ENCODE measurements around the gene SLC39A6. TPM values are rescaled to one million over a fixed set of nuclear protein-coding genes. Genes with fewer than 3 reads are reported as not detected.
"Not testable (repeated sequence)": the region's sequence is repeated elsewhere in the genome, so short reads cannot be mapped to it uniquely, and the experiment has no call there.

SLC39A6 gene, protein sequence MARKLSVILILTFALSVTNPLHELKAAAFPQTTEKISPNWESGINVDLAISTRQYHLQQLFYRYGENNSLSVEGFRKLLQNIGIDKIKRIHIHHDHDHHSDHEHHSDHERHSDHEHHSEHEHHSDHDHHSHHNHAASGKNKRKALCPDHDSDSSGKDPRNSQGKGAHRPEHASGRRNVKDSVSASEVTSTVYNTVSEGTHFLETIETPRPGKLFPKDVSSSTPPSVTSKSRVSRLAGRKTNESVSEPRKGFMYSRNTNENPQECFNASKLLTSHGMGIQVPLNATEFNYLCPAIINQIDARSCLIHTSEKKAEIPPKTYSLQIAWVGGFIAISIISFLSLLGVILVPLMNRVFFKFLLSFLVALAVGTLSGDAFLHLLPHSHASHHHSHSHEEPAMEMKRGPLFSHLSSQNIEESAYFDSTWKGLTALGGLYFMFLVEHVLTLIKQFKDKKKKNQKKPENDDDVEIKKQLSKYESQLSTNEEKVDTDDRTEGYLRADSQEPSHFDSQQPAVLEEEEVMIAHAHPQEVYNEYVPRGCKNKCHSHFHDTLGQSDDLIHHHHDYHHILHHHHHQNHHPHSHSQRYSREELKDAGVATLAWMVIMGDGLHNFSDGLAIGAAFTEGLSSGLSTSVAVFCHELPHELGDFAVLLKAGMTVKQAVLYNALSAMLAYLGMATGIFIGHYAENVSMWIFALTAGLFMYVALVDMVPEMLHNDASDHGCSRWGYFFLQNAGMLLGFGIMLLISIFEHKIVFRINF
- total RNA-seq = 13.7 TPM
- 10 to 100 TPM; 22.3 to 25.9 (median 24.5) TPM for polyA plus RNA-seq

DNA sequence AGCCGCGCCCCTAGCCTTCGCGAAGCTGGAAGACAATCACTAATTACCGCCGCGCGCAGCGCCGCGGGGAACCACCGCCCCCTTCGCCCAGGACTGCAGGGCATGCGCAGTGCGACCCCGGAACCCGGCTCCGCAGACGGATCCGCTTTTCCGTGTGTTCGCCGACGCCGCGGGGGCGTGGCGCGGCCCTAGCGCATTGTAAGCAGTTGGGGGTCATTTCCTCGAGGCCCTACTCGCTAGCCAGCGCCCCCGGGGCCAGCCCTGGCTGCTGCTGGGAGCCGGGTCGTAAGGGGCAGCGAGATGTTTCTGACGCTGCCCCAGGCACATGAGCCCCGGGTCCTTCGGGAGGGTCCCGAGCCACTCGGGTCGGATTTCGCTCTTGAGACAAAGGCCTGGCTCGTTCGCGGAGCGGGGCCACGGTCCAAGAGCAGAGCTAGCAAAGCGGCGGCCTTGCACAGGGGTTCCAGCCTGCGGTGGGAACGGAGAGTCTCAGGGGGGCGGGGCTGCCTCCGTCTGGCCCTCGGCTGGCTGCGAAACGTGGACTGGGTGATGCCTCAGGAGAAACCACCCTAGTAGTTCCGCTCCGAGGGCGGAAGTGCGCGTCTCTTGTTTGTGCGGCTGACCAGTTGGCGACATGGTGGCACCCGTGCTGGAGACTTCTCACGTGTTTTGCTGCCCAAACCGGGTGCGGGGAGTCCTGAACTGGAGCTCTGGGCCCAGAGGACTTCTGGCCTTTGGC, at the start of gene SLC39A6, which contains the start of gene ELP2:
TSS of gene SLC39A6 (minus strand) at position 41 of the 739 bp plus-strand sequence. CDS start 2,333 bp downstream, outside the sequence.
TSS of gene ELP2 (plus strand) at position 600 of the 739 bp plus-strand sequence. CDS start at position 635, 35 bp downstream.
- ATAC-seq (ENCODE audit: low read depth in 2 of 2) = peak; percentile 90
- Mint-ChIP-seq H3K36me3 (peaks cover 16% of the 10 kb centered on the region), H3K4me3 (peak within 1 kb of the TSS; percentile 97 to 99 (median 98)), H3K27ac (peak within 1 kb of the TSS; percentile 93 to 98 (median 98)), H3K9me3 (no peaks in the 10 kb centered on the region), H3K4me1 (peaks cover 33 to 71% (median 51%) of the 10 kb centered on the region in 4 donors), H3K27me3 (no peaks in the 10 kb centered on the region)
- Histone ChIP-seq H3K9me3 (ENCODE audit: control insufficient read depth in 2 of 2, low read length in 2 of 2) (no peaks in the 10 kb centered on the region), H3K4me3 (ENCODE audit: low read depth, low read length) (peak within 1 kb of the TSS; percentile 98), H3K27ac (ENCODE audit: insufficient read depth, low read length, poor library complexity, severe bottlenecking) (peak within 1 kb of the TSS; percentile 99), H3K4me1 (ENCODE audit: control insufficient read depth, insufficient read depth, low read length, poor library complexity, severe bottlenecking) (peaks cover 53% of the 10 kb centered on the region), H3K27me3 (ENCODE audit: control insufficient read depth, insufficient read depth, low read length) (no peaks in the 10 kb centered on the region), H3K36me3 (ENCODE audit: control insufficient read depth, insufficient read depth, low read length) (peaks cover 10% of the 10 kb centered on the region)
- peak; percentile 92 to 97 (median 96) for DNase-seq

DNA sequence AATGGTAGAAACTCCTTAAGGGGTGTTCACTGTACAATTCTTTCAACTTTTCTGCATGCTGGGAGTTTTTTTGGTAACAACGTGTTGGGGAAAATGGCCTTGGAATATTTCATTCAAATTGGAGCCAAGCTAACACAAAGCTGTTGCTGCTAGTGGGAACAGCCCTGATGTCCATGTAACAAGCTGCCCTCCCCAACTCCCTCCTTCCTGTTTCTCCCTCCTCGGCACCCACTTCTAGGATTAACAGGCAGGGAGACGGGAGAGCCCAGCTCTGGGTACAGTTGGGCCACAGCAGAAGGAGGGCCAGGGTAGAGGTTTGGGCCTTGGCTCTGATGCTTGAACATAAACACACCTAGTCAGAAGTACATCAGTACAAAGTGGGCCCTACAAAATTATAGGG, 48.8 kb upstream of the SLC39A6 start:
- Histone ChIP-seq H3K27ac (ENCODE audit: insufficient read depth, low read length, poor library complexity, severe bottlenecking) (no peak overlapping the region), H3K27me3 (ENCODE audit: control insufficient read depth, insufficient read depth, low read length) (no peaks in the 10 kb centered on the region), H3K4me3 (ENCODE audit: low read depth, low read length) (no peak overlapping the region), H3K9me3 (ENCODE audit: control insufficient read depth in 2 of 2, low read length in 2 of 2) (no peaks in the 10 kb centered on the region), H3K4me1 (ENCODE audit: control insufficient read depth, insufficient read depth, low read length, poor library complexity, severe bottlenecking) (no peaks in the 10 kb centered on the region), H3K36me3 (ENCODE audit: control insufficient read depth, insufficient read depth, low read length) (peaks cover 34% of the 10 kb centered on the region)
- peak overlapping the region in 1 of 3 donors; percentile 65 for H3K27ac Mint-ChIP-seq
- peaks cover 30% of the 10 kb centered on the region for H3K36me3 Mint-ChIP-seq
- no peak overlapping the region for H3K4me3 Mint-ChIP-seq
- DNase-seq (no peak), ATAC-seq (ENCODE audit: low read depth in 2 of 2) (no peak)
- no peaks in the 10 kb centered on the region for H3K27me3 Mint-ChIP-seq
- peaks cover 0 to 3% (median 0%) of the 10 kb centered on the region in 7 donors for H3K9me3 Mint-ChIP-seq
- H3K4me1 Mint-ChIP-seq = peaks cover 0 to 14% (median 9%) of the 10 kb centered on the region in 4 donors

DNA sequence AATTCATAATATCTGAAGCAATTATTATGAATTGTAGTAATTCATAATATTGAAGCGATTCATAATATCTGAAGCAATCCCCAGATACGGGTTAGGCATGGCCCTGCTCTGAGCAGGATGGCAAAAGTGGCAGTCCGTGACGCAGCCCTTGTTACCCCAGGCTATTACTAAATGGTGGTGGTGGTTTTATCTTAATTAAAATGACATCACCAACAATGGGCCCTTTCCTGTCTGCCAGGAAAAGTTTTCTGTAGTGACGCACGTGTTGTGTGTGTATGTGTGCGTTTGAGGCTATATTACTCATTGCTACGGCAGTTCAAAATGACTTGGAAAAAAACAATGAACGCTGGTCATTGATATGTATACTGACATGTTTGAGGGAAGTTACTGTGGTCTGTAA, 47.6 kb upstream of the SLC39A6 start:
- Mint-ChIP-seq H3K27ac (peak overlapping the region in 1 of 3 donors; percentile 16), H3K9me3 (peaks cover 0 to 1% (median 0%) of the 10 kb centered on the region in 7 donors), H3K4me1 (peaks cover 0 to 14% (median 9%) of the 10 kb centered on the region in 4 donors), H3K4me3 (no peak overlapping the region), H3K27me3 (no peaks in the 10 kb centered on the region), H3K36me3 (peaks cover 34% of the 10 kb centered on the region)
- Histone ChIP-seq H3K4me1 (ENCODE audit: control insufficient read depth, insufficient read depth, low read length, poor library complexity, severe bottlenecking) (no peaks in the 10 kb centered on the region), H3K27me3 (ENCODE audit: control insufficient read depth, insufficient read depth, low read length) (no peaks in the 10 kb centered on the region), H3K9me3 (ENCODE audit: control insufficient read depth in 2 of 2, low read length in 2 of 2) (no peaks in the 10 kb centered on the region), H3K27ac (ENCODE audit: insufficient read depth, low read length, poor library complexity, severe bottlenecking) (no peak overlapping the region), H3K36me3 (ENCODE audit: control insufficient read depth, insufficient read depth, low read length) (peaks cover 46% of the 10 kb centered on the region), H3K4me3 (ENCODE audit: low read depth, low read length) (no peak overlapping the region)
- ATAC-seq (ENCODE audit: low read depth in 2 of 2) (no peak), DNase-seq (no peak)

DNA sequence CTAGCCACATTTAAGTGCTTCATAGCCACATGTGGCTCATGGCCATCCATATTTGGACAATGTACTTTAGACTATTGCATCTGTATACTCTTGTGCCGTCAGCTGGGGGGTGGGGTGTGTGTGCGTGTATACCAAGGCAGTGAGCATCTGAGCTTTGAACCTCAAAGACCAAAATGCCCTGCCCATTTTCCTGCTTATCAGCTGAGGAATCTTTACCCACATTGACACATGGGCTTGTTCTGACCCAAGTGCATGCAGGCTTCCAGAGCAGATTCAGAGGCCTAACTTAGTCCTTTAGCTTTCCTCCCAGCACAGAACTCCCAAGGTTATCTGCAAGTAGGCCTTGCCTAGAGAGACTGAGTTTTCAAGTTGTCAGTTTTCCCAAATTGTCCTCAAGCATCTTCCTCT, 47.0 kb upstream of the SLC39A6 start:
- H3K4me3 ChIP-seq (ENCODE audit: low read depth, low read length) = no peak overlapping the region
- no peaks in the 10 kb centered on the region for H3K27me3 Mint-ChIP-seq
- H3K27ac ChIP-seq (ENCODE audit: insufficient read depth, low read length, poor library complexity, severe bottlenecking) = no peak overlapping the region
- H3K9me3 Mint-ChIP-seq = peaks cover 0 to 1% (median 0%) of the 10 kb centered on the region in 7 donors
- no peaks in the 10 kb centered on the region for H3K27me3 ChIP-seq (ENCODE audit: control insufficient read depth, insufficient read depth, low read length)
- no peak for DNase-seq
- peak overlapping the region in 2 of 3 donors; percentile 42 to 74 for H3K27ac Mint-ChIP-seq
- H3K36me3 Mint-ChIP-seq = peaks cover 34% of the 10 kb centered on the region
- H3K4me3 Mint-ChIP-seq = no peak overlapping the region
- ATAC-seq (ENCODE audit: low read depth in 2 of 2) = no peak
- H3K4me1 ChIP-seq (ENCODE audit: control insufficient read depth, insufficient read depth, low read length, poor library complexity, severe bottlenecking) = no peaks in the 10 kb centered on the region
- H3K9me3 ChIP-seq (ENCODE audit: control insufficient read depth in 2 of 2, low read length in 2 of 2) = no peaks in the 10 kb centered on the region
- H3K4me1 Mint-ChIP-seq = peaks cover 0 to 14% (median 9%) of the 10 kb centered on the region in 4 donors
- peaks cover 52% of the 10 kb centered on the region for H3K36me3 ChIP-seq (ENCODE audit: control insufficient read depth, insufficient read depth, low read length)

DNA sequence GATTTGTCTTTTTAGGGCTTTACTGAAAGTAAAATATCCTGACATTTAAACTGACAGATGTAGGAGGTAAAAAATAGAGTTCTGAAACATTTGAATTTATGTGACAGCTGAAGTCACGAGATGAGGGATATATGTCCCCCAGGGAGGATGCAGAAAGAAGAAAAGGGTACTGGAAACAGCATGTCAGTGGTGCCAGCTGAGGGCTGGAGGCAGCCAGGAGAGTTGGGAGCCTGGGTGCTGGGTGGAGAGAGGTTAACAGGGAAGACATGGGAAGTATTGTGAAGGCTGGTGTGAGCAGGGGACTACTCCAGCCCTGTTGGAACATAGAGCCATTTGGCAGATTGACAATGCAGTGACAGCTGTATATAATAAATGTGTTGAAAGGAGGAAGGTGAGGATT, 46.3 kb upstream of the SLC39A6 start:
- Histone ChIP-seq H3K4me1 (ENCODE audit: control insufficient read depth, insufficient read depth, low read length, poor library complexity, severe bottlenecking) (no peaks in the 10 kb centered on the region), H3K9me3 (ENCODE audit: control insufficient read depth in 2 of 2, low read length in 2 of 2) (no peaks in the 10 kb centered on the region), H3K4me3 (ENCODE audit: low read depth, low read length) (no peak overlapping the region), H3K27ac (ENCODE audit: insufficient read depth, low read length, poor library complexity, severe bottlenecking) (no peak overlapping the region), H3K27me3 (ENCODE audit: control insufficient read depth, insufficient read depth, low read length) (no peaks in the 10 kb centered on the region), H3K36me3 (ENCODE audit: control insufficient read depth, insufficient read depth, low read length) (peaks cover 59% of the 10 kb centered on the region)
- Mint-ChIP-seq H3K9me3 (peaks cover 0 to 1% (median 0%) of the 10 kb centered on the region in 7 donors), H3K4me1 (peaks cover 0 to 13% (median 9%) of the 10 kb centered on the region in 4 donors), H3K27ac (peak overlapping the region; percentile 39 to 74 (median 74)), H3K36me3 (peaks cover 39% of the 10 kb centered on the region), H3K27me3 (no peaks in the 10 kb centered on the region), H3K4me3 (no peak overlapping the region)
- no peak for ATAC-seq (ENCODE audit: low read depth in 2 of 2)
- DNase-seq = no peak

DNA sequence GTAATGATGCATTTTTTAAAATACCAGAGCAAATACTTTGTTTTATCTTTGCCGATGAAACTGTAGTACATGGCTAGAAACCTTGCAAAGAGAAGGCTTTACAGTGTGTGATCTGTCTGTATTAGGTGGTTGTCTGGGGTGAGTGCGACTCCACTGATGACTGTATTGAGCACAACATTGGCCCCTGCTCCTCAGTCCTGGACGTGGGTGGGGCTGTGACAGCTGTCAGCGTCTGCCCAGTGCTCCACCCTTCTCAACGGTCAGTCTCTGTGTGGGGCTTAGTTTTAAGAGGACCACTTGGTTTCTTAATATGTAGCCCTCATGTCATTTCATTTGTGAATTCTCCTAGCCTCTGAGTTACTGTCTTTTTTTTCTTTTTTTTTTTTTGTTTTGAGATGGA, 40.8 kb upstream of the SLC39A6 start:
- peaks cover 35% of the 10 kb centered on the region for H3K36me3 Mint-ChIP-seq
- DNase-seq (no peak), ATAC-seq (ENCODE audit: low read depth in 2 of 2) (no peak)
- Histone ChIP-seq H3K36me3 (ENCODE audit: control insufficient read depth, insufficient read depth, low read length) (peaks cover 85% of the 10 kb centered on the region), H3K27ac (ENCODE audit: insufficient read depth, low read length, poor library complexity, severe bottlenecking) (no peak overlapping the region), H3K4me1 (ENCODE audit: control insufficient read depth, insufficient read depth, low read length, poor library complexity, severe bottlenecking) (no peaks in the 10 kb centered on the region), H3K27me3 (ENCODE audit: control insufficient read depth, insufficient read depth, low read length) (no peaks in the 10 kb centered on the region), H3K4me3 (ENCODE audit: low read depth, low read length) (no peak overlapping the region), H3K9me3 (ENCODE audit: control insufficient read depth in 2 of 2, low read length in 2 of 2) (no peaks in the 10 kb centered on the region)
- no peaks in the 10 kb centered on the region for H3K27me3 Mint-ChIP-seq
- no peak overlapping the region for H3K27ac Mint-ChIP-seq
- no peak overlapping the region for H3K4me3 Mint-ChIP-seq
- H3K4me1 Mint-ChIP-seq = no peaks in the 10 kb centered on the region
- H3K9me3 Mint-ChIP-seq = no peaks in the 10 kb centered on the region

DNA sequence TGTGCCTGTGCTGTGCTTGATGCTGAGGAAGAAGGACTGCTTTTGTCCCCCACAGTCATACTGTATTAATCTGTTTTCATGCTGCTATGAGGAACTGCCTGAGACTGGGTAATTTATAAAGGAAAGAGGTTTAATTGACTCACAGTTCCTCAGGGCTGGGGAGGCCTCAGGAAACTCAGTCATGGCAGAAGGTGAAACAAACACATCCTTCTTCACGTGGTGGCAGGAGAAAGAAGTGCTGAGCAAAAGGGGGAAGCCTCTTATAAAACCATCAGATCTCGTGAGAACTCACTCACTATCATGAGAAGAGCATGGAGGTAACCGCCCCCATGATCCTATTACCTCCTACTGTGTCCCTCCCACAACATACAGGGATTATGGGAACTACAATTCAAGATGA, 39.2 kb upstream of the SLC39A6 start:
- not testable (repeated sequence) for H3K4me3 Mint-ChIP-seq; H3K4me1 Mint-ChIP-seq; H3K4me1 ChIP-seq (ENCODE audit: control insufficient read depth, insufficient read depth, low read length, poor library complexity, severe bottlenecking); H3K9me3 Mint-ChIP-seq; H3K4me3 ChIP-seq (ENCODE audit: low read depth, low read length); H3K9me3 ChIP-seq (ENCODE audit: control insufficient read depth in 2 of 2, low read length in 2 of 2); H3K27me3 Mint-ChIP-seq; DNase-seq; H3K27ac ChIP-seq (ENCODE audit: insufficient read depth, low read length, poor library complexity, severe bottlenecking); H3K27me3 ChIP-seq (ENCODE audit: control insufficient read depth, insufficient read depth, low read length); ATAC-seq (ENCODE audit: low read depth in 2 of 2)
- H3K36me3 ChIP-seq (ENCODE audit: control insufficient read depth, insufficient read depth, low read length) = peaks cover 89% of the 10 kb centered on the region
- Mint-ChIP-seq H3K27ac (peak overlapping the region in 2 of 3 donors; percentile 77 to 84), H3K36me3 (peaks cover 45% of the 10 kb centered on the region)
